Stimulated activated CD8-positive, alpha-beta memory T cell treated with anti-CD3 and anti-CD28 coated beads, Interleukin-4, amount 100 ng/mL, for 24 hours (primary cell): ENCODE data around the gene MEIS2.

Experiments
- DNase-seq: peaks from one replicate; pipeline ENCODE4 v3.0.0-alpha.2; 2020; ENCODE audit warnings: low read depth

MEIS2 gene

GRCh38 chr15:36899696-36900095, 200.7 kb downstream of the MEIS2 start:
- no peak for DNase-seq

- no peak for DNase-seq
These were observed 201.7 kb downstream of the MEIS2 start for GRCh38 chr15:36898536-36899126.

GRCh38 chr15:36897834-36898233, 202.5 kb downstream of the MEIS2 start:
- DNase-seq = no peak

GRCh38 chr15:36896949-36897348, 203.4 kb downstream of the MEIS2 start:
- DNase-seq = no peak

GRCh38 chr15:36894075-36894474, 206.3 kb downstream of the MEIS2 start:
- no peak for DNase-seq

- DNase-seq = no peak
These were observed 207.1 kb downstream of the MEIS2 start for GRCh38 chr15:36893276-36893675.

GRCh38 chr15:36888011-36888992, 212.0 kb downstream of the MEIS2 start:
- DNase-seq = no peak

- no peak for DNase-seq
These were observed 213.0 kb downstream of the MEIS2 start for GRCh38 chr15:36887214-36887961.

GRCh38 chr15:36886701-36887100, 213.6 kb downstream of the MEIS2 start:
- no peak for DNase-seq

- no peak for DNase-seq
These were observed 214.2 kb downstream of the MEIS2 start for GRCh38 chr15:36886191-36886590.

- DNase-seq = no peak
These were observed 214.6 kb downstream of the MEIS2 start for GRCh38 chr15:36885771-36886170.

GRCh38 chr15:36884936-36885635, 215.3 kb downstream of the MEIS2 start:
- DNase-seq = no peak

- no peak for DNase-seq
These were observed 215.9 kb downstream of the MEIS2 start for GRCh38 chr15:36884518-36884875.

GRCh38 chr15:36883713-36884517, 216.4 kb downstream of the MEIS2 start:
- DNase-seq = peak; percentile 20

- DNase-seq = no peak
These were observed 217.7 kb downstream of the MEIS2 start for GRCh38 chr15:36882487-36883131.

GRCh38 chr15:36882056-36882455, 218.3 kb downstream of the MEIS2 start:
- no peak for DNase-seq

- no peak for DNase-seq
These were observed 218.8 kb downstream of the MEIS2 start for GRCh38 chr15:36881516-36881915.

- no peak for DNase-seq
These were observed 219.4 kb downstream of the MEIS2 start for GRCh38 chr15:36880913-36881460.

- no peak for DNase-seq
These were observed 220.0 kb downstream of the MEIS2 start for GRCh38 chr15:36880224-36880912.
